ENCODE measurements around the gene PTPRD.

The PTPRD gene

DNA sequence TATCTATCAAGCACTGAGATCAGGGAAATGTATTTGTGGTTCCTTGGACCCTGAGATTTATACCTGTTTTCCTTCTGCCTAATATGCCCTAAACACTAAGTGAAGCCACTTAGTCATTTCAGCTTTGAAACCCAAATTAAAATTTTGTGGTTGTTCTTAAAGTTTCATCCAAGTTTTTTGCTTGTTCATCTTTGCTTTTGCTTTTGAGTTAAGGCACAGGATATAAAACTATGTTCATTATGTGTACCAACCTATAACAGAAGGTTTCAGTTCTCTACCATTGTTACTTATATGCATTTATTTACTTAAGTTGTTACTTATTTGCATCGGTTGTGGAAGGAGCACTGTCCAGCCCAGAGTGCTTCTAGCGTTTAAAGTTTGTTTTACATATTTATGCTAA lies 382.3 kb downstream of the PTPRD start:
- Histone ChIP-seq H3K4me3 (ENCODE audit: low read depth in 1 of 2, low read length in 2 of 2) (no peak overlapping the region), H3K36me3 (ENCODE audit: control insufficient read depth in 1 of 2, insufficient read depth in 2 of 2, low read length in 2 of 2) (no peaks in the 10 kb centered on the region), H3K27ac (ENCODE audit: low read depth, low read length) (no peak overlapping the region), H3K9me3 (ENCODE audit: control insufficient read depth in 1 of 2, low read length in 2 of 2) (no peaks in the 10 kb centered on the region), H3K9ac (ENCODE audit: low read depth in 1 of 2, low read length in 2 of 2) (no peak overlapping the region), H3K27me3 (ENCODE audit: control insufficient read depth in 1 of 2, insufficient read depth in 2 of 2, low read length in 2 of 2) (no peaks in the 10 kb centered on the region), H3K4me1 (ENCODE audit: control insufficient read depth in 1 of 2, insufficient read depth in 2 of 2, low read length in 2 of 2) (no peaks in the 10 kb centered on the region)

DNA sequence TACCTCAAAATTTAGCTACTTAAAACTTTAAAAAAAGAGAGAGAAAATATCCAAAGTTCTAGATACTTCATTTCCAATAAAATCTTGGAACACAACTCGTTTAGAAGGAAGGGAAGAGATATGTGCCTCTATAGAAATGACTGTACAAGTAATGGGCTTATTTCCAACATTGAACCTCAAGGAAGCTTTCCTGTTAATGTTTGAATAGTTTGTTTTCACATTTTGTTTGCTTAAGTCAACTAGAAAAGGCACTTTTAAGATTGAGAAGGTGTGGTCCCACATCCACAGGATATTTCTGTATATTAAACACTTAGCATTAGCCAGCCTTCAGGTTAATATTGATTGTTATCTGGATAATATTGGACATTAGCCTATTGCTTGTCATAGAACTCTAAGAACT lies 384.7 kb downstream of the PTPRD start:
- Histone ChIP-seq H3K27ac (ENCODE audit: low read depth, low read length) (no peak overlapping the region), H3K4me1 (ENCODE audit: control insufficient read depth in 1 of 2, insufficient read depth in 2 of 2, low read length in 2 of 2) (no peaks in the 10 kb centered on the region), H3K36me3 (ENCODE audit: control insufficient read depth in 1 of 2, insufficient read depth in 2 of 2, low read length in 2 of 2) (no peaks in the 10 kb centered on the region), H3K4me3 (ENCODE audit: low read depth in 1 of 2, low read length in 2 of 2) (no peak overlapping the region), H3K9ac (ENCODE audit: low read depth in 1 of 2, low read length in 2 of 2) (no peak overlapping the region), H3K27me3 (ENCODE audit: control insufficient read depth in 1 of 2, insufficient read depth in 2 of 2, low read length in 2 of 2) (no peaks in the 10 kb centered on the region), H3K9me3 (ENCODE audit: control insufficient read depth in 1 of 2, low read length in 2 of 2) (no peaks in the 10 kb centered on the region)

DNA sequence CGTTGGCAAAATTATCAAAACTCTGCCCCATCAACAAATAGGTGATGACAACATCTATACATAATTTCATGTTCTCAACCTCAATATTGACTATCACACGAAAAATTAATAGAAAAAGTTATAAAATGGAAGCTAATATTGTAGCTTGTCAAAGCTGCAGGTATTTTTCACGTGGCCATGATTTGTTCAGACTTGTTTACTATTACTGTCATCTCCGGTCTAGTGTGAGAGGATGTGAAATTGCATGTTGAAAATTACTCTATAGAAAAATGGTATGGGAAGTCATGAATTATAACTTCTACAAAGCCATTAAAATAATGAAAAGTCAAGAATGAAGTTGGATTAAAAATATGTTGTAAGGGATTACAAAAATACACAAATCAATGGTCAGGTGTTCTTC lies 385.8 kb downstream of the PTPRD start:
- no peaks in the 10 kb centered on the region for H3K36me3 ChIP-seq (ENCODE audit: control insufficient read depth in 1 of 2, insufficient read depth in 2 of 2, low read length in 2 of 2)

GRCh38 chr9:10212702-10213101 lies 400.1 kb downstream of the PTPRD start:
- Histone ChIP-seq H3K9ac (ENCODE audit: low read depth in 1 of 2, low read length in 2 of 2) (no peak overlapping the region), H3K27ac (ENCODE audit: low read depth, low read length) (no peak overlapping the region), H3K4me1 (ENCODE audit: control insufficient read depth in 1 of 2, insufficient read depth in 2 of 2, low read length in 2 of 2) (no peaks in the 10 kb centered on the region), H3K36me3 (ENCODE audit: control insufficient read depth in 1 of 2, insufficient read depth in 2 of 2, low read length in 2 of 2) (no peaks in the 10 kb centered on the region), H3K9me3 (ENCODE audit: control insufficient read depth in 1 of 2, low read length in 2 of 2) (no peaks in the 10 kb centered on the region), H3K4me3 (ENCODE audit: low read depth in 1 of 2, low read length in 2 of 2) (no peak overlapping the region), H3K27me3 (ENCODE audit: control insufficient read depth in 1 of 2, insufficient read depth in 2 of 2, low read length in 2 of 2) (no peaks in the 10 kb centered on the region)

More for the DNA sequence above, 385.8 kb downstream of the PTPRD start:
- no peak overlapping the region for H3K27ac ChIP-seq (ENCODE audit: low read depth, low read length)
- H3K9ac ChIP-seq (ENCODE audit: low read depth in 1 of 2, low read length in 2 of 2), result no peak overlapping the region
- no peaks in the 10 kb centered on the region for H3K4me1 ChIP-seq (ENCODE audit: control insufficient read depth in 1 of 2, insufficient read depth in 2 of 2, low read length in 2 of 2)
- no peaks in the 10 kb centered on the region for H3K27me3 ChIP-seq (ENCODE audit: control insufficient read depth in 1 of 2, insufficient read depth in 2 of 2, low read length in 2 of 2)
- no peaks in the 10 kb centered on the region for H3K9me3 ChIP-seq (ENCODE audit: control insufficient read depth in 1 of 2, low read length in 2 of 2)
- no peak overlapping the region for H3K4me3 ChIP-seq (ENCODE audit: low read depth in 1 of 2, low read length in 2 of 2)

DNA sequence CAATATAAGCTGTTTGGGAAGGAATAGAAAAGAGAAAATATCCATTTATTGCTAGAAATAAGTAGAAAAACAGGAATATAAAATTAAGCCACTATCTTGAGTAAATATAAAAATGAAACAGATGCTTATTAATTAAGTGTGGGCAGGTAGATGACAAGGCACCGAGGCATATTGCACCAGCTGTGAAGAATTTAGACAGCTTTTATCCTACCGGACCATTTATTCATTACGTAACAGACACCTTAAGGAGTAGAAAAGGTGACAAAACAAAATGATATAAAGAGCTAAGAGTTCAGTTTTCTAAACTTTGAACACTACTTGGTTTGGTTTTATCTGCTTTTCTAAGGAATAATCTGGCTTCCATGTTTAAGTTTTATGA lies 404.1 kb downstream of the PTPRD start:
- Histone ChIP-seq H3K4me3 (ENCODE audit: low read depth in 1 of 2, low read length in 2 of 2) (no peak overlapping the region), H3K27ac (ENCODE audit: low read depth, low read length) (no peak overlapping the region)

GRCh38 chr9:10204276-10204675 lies 408.5 kb downstream of the PTPRD start:
- H3K36me3 ChIP-seq (ENCODE audit: control insufficient read depth in 1 of 2, insufficient read depth in 2 of 2, low read length in 2 of 2), result no peaks in the 10 kb centered on the region
- H3K9ac ChIP-seq (ENCODE audit: low read depth in 1 of 2, low read length in 2 of 2), result no peak overlapping the region
- no peak overlapping the region for H3K4me3 ChIP-seq (ENCODE audit: low read depth in 1 of 2, low read length in 2 of 2)
- H3K27me3 ChIP-seq (ENCODE audit: control insufficient read depth in 1 of 2, insufficient read depth in 2 of 2, low read length in 2 of 2), result no peaks in the 10 kb centered on the region
- no peaks in the 10 kb centered on the region for H3K4me1 ChIP-seq (ENCODE audit: control insufficient read depth in 1 of 2, insufficient read depth in 2 of 2, low read length in 2 of 2)
- no peaks in the 10 kb centered on the region for H3K9me3 ChIP-seq (ENCODE audit: control insufficient read depth in 1 of 2, low read length in 2 of 2)
- H3K27ac ChIP-seq (ENCODE audit: low read depth, low read length), result no peak overlapping the region

More for the DNA sequence above, 404.1 kb downstream of the PTPRD start:
- Histone ChIP-seq H3K9me3 (ENCODE audit: control insufficient read depth in 1 of 2, low read length in 2 of 2) (no peaks in the 10 kb centered on the region), H3K36me3 (ENCODE audit: control insufficient read depth in 1 of 2, insufficient read depth in 2 of 2, low read length in 2 of 2) (no peaks in the 10 kb centered on the region), H3K9ac (ENCODE audit: low read depth in 1 of 2, low read length in 2 of 2) (no peak overlapping the region), H3K27me3 (ENCODE audit: control insufficient read depth in 1 of 2, insufficient read depth in 2 of 2, low read length in 2 of 2) (no peaks in the 10 kb centered on the region), H3K4me1 (ENCODE audit: control insufficient read depth in 1 of 2, insufficient read depth in 2 of 2, low read length in 2 of 2) (no peaks in the 10 kb centered on the region)

DNA sequence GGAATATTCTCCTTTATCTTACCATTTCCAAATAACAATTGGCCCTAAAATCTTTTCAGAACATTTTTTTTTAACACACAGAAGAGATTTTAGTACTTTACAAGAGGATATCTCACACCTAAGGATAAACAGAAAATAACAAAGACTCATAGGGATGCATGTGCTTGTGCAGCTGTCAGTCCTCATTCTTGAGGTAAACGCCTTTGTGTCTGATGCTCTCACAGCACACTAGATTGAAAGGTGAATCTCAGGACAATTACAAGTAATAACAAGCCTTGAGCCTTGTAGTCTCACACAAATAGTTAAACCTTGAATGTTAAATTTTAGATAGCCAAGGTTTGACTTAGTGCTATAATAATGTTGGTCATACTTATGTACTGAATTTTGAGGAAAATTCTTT lies 439.2 kb downstream of the PTPRD start:
- Histone ChIP-seq H3K9me3 (ENCODE audit: control insufficient read depth in 1 of 2, low read length in 2 of 2) (no peaks in the 10 kb centered on the region), H3K4me3 (ENCODE audit: low read depth in 1 of 2, low read length in 2 of 2) (no peak overlapping the region), H3K36me3 (ENCODE audit: control insufficient read depth in 1 of 2, insufficient read depth in 2 of 2, low read length in 2 of 2) (no peaks in the 10 kb centered on the region), H3K27ac (ENCODE audit: low read depth, low read length) (no peak overlapping the region), H3K9ac (ENCODE audit: low read depth in 1 of 2, low read length in 2 of 2) (no peak overlapping the region), H3K4me1 (ENCODE audit: control insufficient read depth in 1 of 2, insufficient read depth in 2 of 2, low read length in 2 of 2) (no peaks in the 10 kb centered on the region), H3K27me3 (ENCODE audit: control insufficient read depth in 1 of 2, insufficient read depth in 2 of 2, low read length in 2 of 2) (no peaks in the 10 kb centered on the region)

DNA sequence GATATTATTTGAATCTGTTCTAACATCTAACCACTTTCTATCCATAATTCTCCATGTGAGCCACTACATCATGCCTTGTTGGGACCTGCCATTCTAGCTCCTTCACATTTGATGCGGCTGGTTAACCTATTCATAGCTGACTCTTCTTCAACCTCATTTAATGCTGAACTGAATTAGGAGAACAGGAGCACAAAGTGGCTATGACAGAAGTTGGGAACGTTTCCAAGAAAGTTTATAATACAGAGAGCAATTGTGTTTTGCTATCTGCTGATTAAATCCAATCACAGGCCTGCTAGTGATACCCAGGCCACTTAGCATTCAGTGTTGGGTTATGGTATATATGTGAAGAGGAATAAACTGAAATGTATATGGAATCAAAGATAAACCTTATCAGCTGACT lies 440.3 kb downstream of the PTPRD start:
- Histone ChIP-seq H3K9ac (ENCODE audit: low read depth in 1 of 2, low read length in 2 of 2) (no peak overlapping the region), H3K27me3 (ENCODE audit: control insufficient read depth in 1 of 2, insufficient read depth in 2 of 2, low read length in 2 of 2) (no peaks in the 10 kb centered on the region), H3K4me3 (ENCODE audit: low read depth in 1 of 2, low read length in 2 of 2) (no peak overlapping the region), H3K4me1 (ENCODE audit: control insufficient read depth in 1 of 2, insufficient read depth in 2 of 2, low read length in 2 of 2) (no peaks in the 10 kb centered on the region), H3K27ac (ENCODE audit: low read depth, low read length) (no peak overlapping the region), H3K36me3 (ENCODE audit: control insufficient read depth in 1 of 2, insufficient read depth in 2 of 2, low read length in 2 of 2) (no peaks in the 10 kb centered on the region), H3K9me3 (ENCODE audit: control insufficient read depth in 1 of 2, low read length in 2 of 2) (no peaks in the 10 kb centered on the region)

- Histone ChIP-seq H3K9ac (ENCODE audit: low read depth in 1 of 2, low read length in 2 of 2) (no peak overlapping the region), H3K27ac (ENCODE audit: low read depth, low read length) (no peak overlapping the region), H3K4me1 (ENCODE audit: control insufficient read depth in 1 of 2, insufficient read depth in 2 of 2, low read length in 2 of 2) (no peaks in the 10 kb centered on the region), H3K4me3 (ENCODE audit: low read depth in 1 of 2, low read length in 2 of 2) (no peak overlapping the region), H3K27me3 (ENCODE audit: control insufficient read depth in 1 of 2, insufficient read depth in 2 of 2, low read length in 2 of 2) (no peaks in the 10 kb centered on the region), H3K9me3 (ENCODE audit: control insufficient read depth in 1 of 2, low read length in 2 of 2) (peaks cover 0 to 4% of the 10 kb centered on the region in 2 donors), H3K36me3 (ENCODE audit: control insufficient read depth in 1 of 2, insufficient read depth in 2 of 2, low read length in 2 of 2) (no peaks in the 10 kb centered on the region)
Measured at GRCh38 chr9:10168241-10168640, 444.6 kb downstream of the PTPRD start.

DNA sequence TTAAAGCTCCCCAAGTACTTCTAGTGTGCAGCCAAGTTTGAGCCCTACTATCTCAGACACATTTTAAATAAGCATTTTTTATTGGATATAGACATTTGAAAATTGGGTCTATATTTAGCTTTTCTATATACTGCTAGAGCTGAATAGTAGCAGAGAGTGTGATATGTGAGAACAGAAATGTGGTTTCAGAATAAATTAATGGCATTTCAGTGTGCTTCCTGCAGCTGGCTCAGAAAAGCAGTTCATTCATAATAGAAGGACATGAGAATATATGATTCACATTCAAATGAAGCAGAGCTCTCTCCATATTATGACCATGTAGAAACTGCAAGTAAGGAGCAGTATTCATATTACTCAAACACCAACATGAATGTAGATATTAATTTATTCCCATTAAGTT lies 464.0 kb downstream of the PTPRD start:
- no peaks in the 10 kb centered on the region for H3K27me3 ChIP-seq (ENCODE audit: control insufficient read depth in 1 of 2, insufficient read depth in 2 of 2, low read length in 2 of 2)
- H3K27ac ChIP-seq (ENCODE audit: low read depth, low read length), result no peak overlapping the region
- H3K9ac ChIP-seq (ENCODE audit: low read depth in 1 of 2, low read length in 2 of 2), result no peak overlapping the region
- no peaks in the 10 kb centered on the region for H3K9me3 ChIP-seq (ENCODE audit: control insufficient read depth in 1 of 2, low read length in 2 of 2)
- no peaks in the 10 kb centered on the region for H3K36me3 ChIP-seq (ENCODE audit: control insufficient read depth in 1 of 2, insufficient read depth in 2 of 2, low read length in 2 of 2)
- H3K4me3 ChIP-seq (ENCODE audit: low read depth in 1 of 2, low read length in 2 of 2), result no peak overlapping the region
- H3K4me1 ChIP-seq (ENCODE audit: control insufficient read depth in 1 of 2, insufficient read depth in 2 of 2, low read length in 2 of 2), result no peaks in the 10 kb centered on the region
